ENCODE data around the gene TSPAN7.

Gene TSPAN7

GRCh38 chrX:38649674-38650647 lies 88.6 kb downstream of the TSPAN7 start:
- DNase-seq = no peak

DNA sequence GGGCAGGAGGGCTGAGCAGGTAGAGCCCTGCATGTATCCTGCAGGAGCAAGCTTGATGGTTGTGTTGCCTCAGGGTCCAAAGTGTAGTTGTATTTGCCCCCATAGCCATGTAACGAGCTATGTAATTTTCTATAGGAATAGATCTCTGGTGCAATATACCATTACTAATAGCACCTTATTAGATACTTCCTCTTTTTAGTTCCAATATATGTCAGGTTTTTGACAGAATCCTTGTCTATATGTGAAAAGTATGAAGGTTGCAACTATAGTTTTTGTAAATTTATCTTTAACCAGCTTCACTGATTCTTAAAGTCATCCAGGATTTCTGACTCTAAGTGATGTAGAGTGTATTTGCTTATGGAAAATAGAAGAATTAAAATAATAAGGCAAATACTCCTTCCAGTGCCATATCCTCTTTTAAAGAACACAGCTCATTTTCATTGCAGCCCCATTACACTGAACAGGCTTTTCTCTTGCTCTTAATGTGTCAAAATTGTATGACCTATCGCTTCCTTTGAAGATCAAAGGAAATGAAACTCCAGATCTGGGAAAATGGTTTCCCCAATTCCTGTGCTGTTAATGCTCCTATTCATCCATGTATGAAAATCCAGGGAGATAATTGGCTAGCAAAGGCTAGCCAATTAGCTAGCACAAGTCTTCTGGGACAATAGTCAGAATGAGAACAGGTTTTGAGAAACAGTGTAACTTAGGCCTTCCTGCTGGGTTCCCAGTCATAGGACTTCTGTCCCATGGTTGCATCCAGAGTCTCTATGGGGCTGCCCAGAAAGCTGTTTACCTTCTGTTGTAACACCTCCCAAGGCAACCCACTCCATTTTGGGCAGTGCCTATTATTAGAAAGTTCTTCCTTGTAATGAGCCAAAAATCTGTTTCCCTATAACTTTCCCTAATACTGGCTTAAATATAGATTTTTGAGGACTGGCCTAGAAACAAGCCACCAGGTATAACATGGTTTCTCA lies 90.6 kb downstream of the TSPAN7 start:
- no peak for DNase-seq

GRCh38 chrX:38652934-38653442 lies 91.6 kb downstream of the TSPAN7 start:
- DNase-seq = no peak

DNA sequence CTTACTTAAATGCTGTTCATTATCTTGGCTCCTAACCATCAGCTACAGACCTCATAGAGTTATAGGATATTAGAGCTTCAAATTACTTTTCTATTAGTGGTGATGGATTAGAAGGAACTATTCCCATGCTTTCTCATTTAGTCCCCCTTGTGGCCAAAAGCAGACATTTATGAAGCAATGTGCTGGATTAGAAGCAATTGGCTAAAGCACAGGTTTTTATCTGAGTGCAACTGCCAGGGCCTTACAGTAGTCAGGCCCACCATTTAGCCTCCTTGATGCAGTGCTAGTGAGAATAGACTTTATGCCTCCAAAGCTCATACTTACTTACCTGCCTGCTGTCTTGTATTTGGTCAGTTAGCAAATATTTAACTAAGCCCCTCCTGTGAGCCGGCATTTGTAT lies 93.0 kb downstream of the TSPAN7 start:
- DNase-seq = no peak

GRCh38 chrX:38656350-38656915 lies 95.1 kb downstream of the TSPAN7 start:
- DNase-seq = no peak

GRCh38 chrX:38657562-38657961 lies 96.2 kb downstream of the TSPAN7 start:
- no peak for DNase-seq

DNA sequence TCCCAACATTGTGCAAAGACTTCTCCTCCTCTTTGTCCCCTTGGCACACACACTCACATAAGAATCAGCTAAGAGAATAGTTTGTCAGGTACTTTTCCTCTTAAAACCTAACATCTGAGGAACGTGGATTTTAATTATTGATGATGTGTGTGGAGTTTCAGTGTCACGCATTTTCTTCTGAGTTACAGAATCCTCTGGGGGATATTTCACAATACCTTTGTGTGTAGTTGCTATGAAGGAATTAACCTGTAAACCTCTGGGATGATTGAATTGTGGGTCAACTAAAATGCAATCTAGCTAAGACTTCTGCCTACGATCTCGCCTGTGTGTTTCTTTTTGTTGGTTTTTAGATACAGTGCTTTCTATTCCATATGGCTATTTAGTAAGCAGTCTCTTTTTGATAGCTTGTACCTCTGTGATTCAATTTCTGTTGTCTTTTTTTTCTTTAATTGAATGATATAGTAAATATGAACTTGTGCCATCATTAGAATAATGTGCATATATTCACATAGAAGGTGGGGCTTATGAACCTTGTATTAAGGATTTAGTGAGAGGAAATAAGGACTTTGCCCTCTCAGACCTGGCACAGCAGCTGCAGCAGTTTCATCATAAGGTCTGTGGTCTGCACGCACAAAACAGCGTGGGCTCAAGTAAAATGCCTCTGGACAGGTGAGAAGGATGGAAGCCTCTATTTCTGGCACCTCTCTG lies 99.2 kb downstream of the TSPAN7 start:
- DNase-seq = no peak

- no peak for DNase-seq
These were observed 99.7 kb downstream of the TSPAN7 start for GRCh38 chrX:38661103-38661441.

DNA sequence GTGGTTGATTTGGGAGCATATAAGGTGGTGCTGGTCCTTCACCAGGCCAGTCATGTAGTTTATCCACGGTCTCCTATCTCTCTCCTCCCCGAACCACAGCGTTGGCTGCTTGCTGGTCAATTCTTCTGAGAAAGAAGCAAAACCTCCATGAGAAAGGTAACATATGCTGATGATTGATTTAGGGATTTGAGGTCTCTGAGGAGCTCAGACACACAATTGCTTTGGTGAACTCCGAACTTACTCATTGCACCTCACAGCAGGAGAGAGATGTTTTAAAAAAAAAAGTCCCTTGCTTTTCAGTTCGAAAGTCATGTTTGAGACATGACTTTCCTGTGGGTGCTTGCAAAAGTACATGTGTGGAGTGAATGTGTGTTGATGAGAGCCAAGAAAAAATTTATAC lies 100.2 kb downstream of the TSPAN7 start:
- DNase-seq = no peak

DNA sequence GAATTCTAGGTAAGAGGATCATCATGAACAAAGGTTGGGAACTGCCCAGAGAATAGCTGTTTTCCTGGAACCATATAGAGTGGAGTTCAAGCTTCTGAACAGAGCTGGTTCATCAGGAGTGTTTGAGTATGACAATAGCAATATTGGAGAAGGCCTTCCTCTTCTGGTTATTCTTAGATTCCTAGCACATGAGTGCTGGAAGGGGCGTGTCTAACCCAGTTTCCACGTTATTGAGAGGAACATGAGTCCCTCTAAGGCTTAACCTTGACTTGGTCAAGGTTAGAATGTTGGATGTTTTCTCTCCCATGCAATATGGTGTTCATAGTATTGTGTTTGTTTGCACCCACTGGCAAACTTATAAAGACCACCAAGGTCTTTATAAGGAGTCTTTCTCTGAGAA lies 101.3 kb downstream of the TSPAN7 start:
- DNase-seq = no peak

GRCh38 chrX:38664285-38664684 lies 102.9 kb downstream of the TSPAN7 start:
- no peak for DNase-seq

DNA sequence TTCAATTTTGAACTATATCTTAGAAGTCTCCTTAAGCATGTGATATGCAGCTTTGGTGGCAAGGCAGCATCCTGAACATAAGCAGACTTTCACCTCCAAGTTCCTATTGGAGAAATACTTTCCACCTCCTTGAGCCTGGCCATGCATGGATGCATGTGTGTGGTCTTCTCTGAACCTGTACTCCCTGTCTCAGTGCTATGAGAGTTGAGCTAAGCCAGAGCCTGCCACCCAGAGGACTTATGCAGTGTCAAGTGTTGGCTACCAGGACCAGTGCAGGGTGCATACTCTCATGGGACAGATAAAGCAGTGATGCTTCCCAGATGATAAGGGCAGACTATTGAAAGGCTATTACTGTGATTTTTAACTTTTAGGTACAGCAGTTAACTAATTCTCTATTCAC lies 105.6 kb downstream of the TSPAN7 start:
- DNase-seq = no peak

DNA sequence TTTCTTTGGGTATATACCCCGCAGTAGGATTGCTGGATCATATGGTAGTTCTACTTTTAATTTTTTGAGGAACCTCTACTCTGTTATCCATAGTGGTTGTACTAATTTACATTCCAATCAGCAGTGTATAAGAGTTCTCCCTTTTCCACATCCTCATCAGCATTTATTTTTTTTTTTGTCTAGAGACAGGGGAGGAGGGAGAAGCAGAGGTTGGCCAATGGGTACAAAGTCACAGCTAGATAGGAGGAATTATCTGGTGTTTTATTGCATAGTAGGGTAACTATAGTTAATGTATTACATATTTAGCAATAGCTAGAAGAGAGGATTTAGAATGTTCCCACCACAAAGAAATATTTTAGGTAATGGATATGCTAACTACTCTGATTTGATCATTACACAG lies 107.4 kb downstream of the TSPAN7 start:
- no peak for DNase-seq

GRCh38 chrX:38669428-38669827 lies 108.1 kb downstream of the TSPAN7 start:
- no peak for DNase-seq

DNA sequence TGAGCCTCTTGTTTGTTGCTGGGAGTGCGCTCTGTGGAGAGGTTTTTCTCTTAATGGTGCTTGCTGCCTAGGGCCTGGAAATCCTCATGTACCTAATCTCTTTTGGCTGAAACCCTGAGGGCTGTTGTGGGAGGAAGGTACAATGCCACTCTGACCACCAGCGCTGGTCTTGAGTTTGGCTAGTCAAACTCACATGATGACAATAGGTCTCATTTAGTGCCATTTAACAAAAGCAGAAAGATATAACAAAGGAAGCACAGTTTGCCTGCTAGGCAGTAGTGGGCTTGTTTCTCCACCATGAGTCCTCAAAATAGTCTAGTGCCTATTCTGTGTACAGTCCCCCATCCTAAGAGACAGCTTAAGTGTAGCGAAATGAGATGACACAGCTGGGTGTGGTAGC lies 111.3 kb downstream of the TSPAN7 start:
- no peak for DNase-seq

GRCh38 chrX:38675856-38676255 lies 114.5 kb downstream of the TSPAN7 start:
- no peak for DNase-seq

- DNase-seq = no peak
These were observed 116.8 kb downstream of the TSPAN7 start for GRCh38 chrX:38678183-38678582.

- no peak for DNase-seq
These were observed 117.5 kb downstream of the TSPAN7 start for GRCh38 chrX:38678821-38679220.

DNA sequence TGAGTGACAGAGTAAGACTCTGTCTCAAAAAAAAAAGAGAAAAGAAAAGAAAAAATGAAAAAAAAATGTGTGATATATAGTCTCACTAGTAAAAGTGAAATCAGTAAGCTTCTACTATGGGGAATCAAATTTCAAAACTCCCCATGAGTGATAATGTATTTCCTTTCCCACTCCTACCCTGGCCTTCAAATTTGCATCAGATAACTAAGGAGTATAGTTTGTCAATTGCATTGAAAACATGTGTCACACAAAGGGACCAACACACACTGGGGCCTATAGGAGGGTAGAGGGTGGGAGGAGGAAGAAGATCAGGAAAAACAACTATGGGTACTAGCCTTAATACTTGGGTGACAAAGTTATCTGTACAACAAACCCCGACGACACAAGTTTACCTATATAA lies 118.4 kb downstream of the TSPAN7 start:
- DNase-seq = no peak

DNA sequence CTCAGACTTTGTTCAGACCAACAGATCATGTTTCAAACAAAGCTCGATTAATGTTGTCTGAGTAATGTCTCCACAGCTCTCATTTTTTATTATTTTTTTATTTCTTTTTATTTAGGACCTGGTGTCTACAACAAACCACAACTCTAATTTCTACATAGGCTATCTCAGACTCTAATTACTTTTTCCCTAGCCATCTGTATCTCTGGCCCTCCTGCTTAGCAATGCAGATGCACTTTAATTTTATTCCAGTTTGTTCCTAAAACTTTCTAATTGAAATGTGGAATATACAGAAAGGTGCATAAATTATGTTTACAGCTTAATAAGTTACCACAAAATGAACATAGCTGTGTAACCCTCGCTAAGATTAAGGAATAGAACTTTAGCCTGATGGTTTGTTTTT lies 120.8 kb downstream of the TSPAN7 start:
- no peak for DNase-seq

- no peak for DNase-seq
These were observed 131.6 kb downstream of the TSPAN7 start for GRCh38 chrX:38692961-38693360.

DNA sequence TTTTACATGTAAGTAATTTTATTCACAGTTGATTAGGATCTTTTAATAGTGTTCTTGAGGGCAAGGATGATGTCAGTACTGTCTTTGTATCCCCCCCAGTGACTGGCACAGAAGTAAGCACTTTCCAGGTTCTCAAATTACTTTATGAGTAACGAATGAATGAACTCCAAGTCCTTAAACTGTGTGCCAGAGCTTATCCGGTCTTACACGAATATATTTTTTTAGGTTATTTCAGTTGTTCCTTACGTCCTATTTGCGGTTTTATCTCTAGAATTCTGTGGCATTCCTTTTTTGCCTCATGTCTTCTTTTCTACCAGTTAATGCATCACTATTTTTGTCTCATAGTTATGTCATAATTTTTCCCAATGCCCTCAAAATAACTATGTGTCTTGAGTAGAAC lies 133.1 kb downstream of the TSPAN7 start:
- no peak for DNase-seq

DNA sequence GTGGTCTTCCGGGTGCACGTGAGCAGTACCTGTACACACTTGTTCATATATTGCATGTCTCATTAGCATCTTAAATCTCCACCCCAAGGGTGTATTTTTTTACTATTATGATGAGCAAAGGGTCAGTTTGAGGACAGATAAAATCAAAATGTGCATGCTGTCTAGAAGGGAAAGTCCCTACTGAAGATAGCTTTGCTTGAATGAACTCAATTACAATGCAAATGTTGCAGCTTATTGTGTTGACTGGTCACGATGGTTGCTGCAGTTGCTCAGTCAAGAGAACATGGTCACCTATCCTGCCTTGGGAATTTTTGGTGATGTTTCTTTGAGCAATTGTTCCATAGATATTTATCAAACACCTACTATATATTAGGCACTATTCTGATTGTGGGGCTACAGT lies 136.1 kb downstream of the TSPAN7 start:
- no peak for DNase-seq

All from stimulated activated CD4-positive, alpha-beta T cell treated with anti-CD3 and anti-CD28 coated beads, Interleukin-4, amount 100 ng/mL, for 4 hours (primary cell).